ENCODE data around the gene HSPH1.
"Not testable (repeated sequence)": the region's sequence is repeated elsewhere in the genome, so short reads cannot be mapped to it uniquely, and the experiment has no call there.

DNA sequence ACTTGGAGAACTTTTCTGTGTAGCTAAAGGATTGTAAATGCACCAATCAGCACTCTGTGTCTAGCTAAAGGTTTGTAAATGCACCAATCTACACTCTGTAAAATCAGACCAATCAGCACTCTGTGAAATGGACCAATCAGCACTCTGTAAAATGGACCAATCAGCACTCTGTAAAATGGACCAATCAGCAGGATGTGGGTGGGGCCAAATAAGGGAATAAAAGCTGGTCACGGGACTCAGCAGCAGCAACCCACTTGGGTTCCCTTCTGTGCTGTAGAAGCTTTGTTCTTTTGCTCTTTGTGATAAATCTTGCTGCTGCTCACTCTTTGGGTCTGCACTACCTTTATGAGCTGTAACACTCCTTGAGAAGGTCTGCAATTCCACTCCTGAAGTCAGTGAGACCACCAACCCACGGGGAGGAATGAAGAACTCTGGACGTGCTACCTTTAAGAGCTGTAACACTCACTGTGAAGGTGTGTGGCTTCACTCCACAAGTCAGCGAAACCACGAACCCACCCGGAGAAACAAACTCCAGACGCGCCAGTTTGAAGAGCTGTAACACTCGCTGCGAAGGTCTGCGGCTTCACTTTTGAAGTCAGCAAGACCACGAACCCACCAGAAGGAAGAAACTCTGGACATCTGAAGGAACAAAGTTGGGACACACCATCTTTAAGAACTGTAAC, 16.2 kb upstream of the HSPH1 start:
- TF ChIP-seq, protein P1, sequence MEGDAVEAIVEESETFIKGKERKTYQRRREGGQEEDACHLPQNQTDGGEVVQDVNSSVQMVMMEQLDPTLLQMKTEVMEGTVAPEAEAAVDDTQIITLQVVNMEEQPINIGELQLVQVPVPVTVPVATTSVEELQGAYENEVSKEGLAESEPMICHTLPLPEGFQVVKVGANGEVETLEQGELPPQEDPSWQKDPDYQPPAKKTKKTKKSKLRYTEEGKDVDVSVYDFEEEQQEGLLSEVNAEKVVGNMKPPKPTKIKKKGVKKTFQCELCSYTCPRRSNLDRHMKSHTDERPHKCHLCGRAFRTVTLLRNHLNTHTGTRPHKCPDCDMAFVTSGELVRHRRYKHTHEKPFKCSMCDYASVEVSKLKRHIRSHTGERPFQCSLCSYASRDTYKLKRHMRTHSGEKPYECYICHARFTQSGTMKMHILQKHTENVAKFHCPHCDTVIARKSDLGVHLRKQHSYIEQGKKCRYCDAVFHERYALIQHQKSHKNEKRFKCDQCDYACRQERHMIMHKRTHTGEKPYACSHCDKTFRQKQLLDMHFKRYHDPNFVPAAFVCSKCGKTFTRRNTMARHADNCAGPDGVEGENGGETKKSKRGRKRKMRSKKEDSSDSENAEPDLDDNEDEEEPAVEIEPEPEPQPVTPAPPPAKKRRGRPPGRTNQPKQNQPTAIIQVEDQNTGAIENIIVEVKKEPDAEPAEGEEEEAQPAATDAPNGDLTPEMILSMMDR (conservative IDR thresholded peaks at IDR 0.05; ENCODE audit: low read length), result not testable (repeated sequence)
- not testable (repeated sequence) for TF ChIP-seq EZH2phosphoT487 (IDR thresholded peaks at IDR 0.05; ENCODE audit: borderline replicate concordance)
